GM11168 (cell line): ENCODE data around the gene ODAD4.

ENCODE experiments used
- in situ Hi-C: fragments of 300-500 bp; cut with MboI; formaldehyde crosslinking; loops from one replicate; pipeline ENCODE4 v1.12.0; 2022; ENCODE audit warnings: low sequenced_read_pairs; ENCODE audit not compliant: unreplicated experiment

Gene ODAD4

DNA sequence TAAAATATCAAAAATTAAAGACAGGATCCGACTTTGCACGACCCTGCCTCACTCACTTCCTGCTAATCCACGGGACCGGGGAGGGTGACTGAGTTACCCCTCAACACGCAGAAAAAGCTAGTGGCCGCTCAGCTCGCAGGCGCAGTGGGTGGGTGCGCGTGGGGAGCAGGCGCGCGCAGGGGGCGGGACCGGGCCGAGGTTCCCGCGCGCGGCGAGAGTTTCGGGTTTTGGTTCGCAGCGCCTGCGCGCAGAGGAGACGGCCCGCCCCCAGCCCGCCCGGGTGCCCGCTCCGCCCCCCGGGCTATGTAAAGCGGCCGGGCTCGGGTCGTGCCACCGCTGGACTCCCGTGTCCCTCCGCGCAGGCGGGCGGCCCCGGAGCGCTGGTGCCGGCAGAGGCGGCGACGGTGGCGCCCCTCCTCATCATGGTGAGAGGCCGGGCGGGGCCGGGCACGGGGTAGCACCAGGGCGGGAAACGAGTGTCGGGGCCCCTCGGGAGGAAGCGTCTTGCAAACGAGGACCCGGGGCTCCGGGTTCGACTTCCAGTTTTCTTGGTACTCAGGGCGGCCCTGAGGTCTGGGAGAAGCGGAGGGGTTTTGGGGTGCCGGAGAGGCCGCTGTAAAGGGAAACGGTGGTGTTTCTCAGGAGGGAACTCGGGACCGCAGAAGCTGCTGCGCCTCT, 36.2 kb downstream of the ODAD4 start, which contains the start of gene CNP:
Gene CNP, plus strand, starts transcription at position 333 of the 678 bp plus-strand sequence. Its CDS starts 90 bp downstream, at position 423.
- in situ Hi-C loops, result no loop called here

DNA sequence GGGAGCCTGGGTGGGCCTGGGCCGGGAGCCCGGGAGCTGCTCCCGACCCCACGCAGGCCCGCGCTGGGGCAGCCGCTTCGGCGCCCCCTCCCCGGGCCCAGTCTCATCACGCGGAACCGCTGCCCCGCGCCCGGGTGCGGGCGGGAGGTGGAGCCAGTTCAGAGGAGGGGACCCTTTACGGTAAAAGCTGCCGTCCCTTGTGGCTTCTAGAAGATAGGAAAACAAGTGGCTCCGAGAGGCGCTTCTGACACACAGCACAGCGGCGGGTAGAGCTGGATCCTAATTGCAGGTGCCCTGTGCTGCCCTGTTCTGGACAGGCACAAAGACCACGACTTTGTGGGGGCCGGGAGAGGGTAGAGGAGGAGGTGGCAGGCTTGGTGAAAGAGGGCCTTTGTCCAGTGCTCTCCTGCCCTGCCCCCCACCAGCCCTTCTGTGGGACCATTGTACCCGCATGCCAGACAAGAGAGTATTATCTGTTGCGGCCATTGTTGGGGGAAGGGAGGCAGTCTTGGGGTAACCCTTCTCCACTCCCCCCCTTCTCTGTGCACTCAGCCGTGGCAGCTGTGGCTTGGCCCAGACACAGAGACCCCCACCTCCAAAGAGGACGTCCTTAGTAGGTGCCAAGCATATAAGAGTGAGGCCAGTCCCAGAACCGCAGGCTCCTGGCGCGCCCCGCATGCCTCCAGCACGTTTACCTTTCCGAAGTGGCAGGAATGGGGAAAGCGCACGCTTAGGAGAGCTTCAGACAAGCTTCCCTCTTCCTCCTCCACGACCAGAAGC, 36.9 kb downstream of the ODAD4 start:
- in situ Hi-C loops, result no loop called here

GRCh38 chr17:41967921-41968578, 37.6 kb downstream of the ODAD4 start:
- in situ Hi-C loops, result no loop called here

DNA sequence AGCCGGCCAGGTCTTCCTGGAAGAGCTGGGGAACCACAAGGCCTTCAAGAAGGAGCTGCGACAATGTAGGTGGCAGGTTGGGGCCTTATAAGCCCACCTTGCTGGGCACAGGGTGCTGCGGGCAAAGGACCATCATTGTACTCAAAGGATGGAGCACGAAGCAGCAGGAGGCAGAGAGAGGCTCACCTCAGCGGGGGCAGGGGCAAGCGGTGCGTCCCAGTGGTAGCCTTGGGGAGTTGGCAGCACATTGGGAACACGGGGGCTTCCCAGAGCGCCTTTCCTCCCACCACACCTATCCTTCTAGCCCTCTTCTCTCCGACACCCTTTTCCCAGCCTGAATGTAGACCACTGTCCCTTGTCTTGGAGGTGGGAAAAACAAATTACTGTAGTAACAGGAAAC, 38.3 kb downstream of the ODAD4 start:
- in situ Hi-C loops, result no loop called here

DNA sequence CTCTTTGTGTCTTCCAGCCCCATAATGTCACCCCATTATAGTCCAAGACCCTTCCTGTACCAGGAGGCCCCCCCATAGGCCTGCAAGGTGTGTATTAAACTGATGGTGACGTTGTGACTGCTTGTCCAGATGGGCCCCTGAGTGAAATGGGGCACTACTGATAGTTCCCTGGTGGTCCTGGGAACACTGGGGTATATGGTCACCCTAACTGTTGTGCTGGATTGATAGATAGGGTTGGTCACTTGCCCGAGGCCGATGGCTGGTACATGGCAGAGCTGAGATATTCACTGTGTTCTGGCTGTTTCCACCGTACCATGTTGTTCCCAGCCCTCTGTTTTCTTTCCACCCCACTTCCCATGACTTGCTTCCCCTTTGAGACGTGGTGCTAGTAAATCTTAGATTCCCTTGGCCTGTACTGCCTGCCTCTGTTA, 40.5 kb downstream of the ODAD4 start:
- in situ Hi-C loops, result no loop called here

GRCh38 chr17:41971721-41972523, 41.5 kb downstream of the ODAD4 start:
- in situ Hi-C loops, result no loop called here

- in situ Hi-C loops, result no loop called here
These were observed 42.4 kb downstream of the ODAD4 start for GRCh38 chr17:41972571-41973407.

- in situ Hi-C loops, result no loop called here
These were observed 43.0 kb downstream of the ODAD4 start for GRCh38 chr17:41973408-41973811.

- in situ Hi-C loops, result no loop called here
These were observed 43.6 kb downstream of the ODAD4 start for GRCh38 chr17:41974031-41974430.

DNA sequence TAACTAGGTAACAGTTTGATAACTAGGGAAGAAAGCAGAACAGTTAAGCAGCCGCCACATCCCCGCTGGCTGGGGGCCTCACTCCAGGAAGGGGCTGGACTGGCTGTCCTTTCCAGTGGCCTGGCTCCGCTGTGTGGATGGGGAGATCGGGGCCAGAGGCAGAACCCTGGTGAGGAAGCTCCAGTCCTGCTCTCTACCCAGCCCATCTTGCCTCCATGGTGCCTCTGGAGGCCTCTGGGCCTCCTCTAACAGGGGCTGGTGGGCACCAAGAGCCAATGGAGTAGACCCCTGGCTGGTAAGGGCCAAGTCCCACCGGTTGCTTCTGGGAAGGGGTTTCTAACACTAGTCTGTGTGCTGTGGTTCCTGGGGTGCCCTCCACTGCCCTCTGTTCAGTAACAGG, 44.2 kb downstream of the ODAD4 start:
- in situ Hi-C loops, result no loop called here

DNA sequence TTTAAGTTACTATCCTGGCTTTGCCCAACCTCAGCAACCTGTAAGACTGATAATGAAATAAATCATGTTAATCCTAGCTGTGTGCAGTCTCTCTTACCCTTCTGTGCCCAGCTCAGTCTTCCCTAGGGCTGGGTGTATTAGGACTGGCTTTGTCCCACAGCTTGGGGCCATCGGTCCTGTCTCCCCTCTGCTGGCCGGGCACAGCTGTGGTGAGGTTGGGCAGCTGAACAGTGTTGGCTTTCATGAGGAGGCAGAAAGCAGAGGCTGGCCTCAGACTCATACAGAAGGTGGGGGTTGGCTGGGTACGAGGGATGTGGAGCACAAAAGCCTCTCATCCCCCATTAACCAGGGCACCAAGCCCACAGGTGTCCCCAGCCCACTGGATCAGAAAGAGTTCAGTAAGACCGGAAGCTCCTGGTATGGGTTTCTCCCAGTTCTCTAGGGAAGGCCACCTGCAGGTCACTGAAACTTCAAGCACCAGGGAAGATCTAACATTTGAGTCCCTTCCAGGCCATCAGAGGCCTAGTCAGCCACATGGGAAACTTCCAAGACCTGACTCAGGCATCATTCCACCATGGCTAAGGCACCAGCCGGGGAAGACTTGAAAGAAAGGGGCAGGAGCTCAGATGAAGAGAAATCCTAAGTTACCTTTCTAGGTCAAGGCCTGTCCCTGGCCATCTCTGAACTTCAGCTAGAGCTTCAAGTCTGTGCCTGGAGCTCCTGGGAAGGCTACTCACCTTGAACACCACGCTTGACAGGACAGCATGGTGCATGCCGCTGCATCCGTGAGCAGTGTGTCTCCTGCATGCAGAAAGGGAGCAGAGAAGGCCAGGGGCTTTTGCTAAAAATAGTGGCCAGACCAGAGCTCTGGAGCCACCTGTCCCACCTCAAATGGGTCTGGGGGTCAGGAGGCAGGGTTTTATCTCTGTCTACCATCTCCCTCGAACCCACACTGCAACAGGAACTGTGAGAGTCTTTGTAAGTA, 45.0 kb downstream of the ODAD4 start:
- in situ Hi-C loops, result no loop called here

- in situ Hi-C loops, result no loop called here
These were observed 45.8 kb downstream of the ODAD4 start for GRCh38 chr17:41976142-41976768.

- in situ Hi-C loops, result no loop called here
These were observed 47.6 kb downstream of the ODAD4 start for GRCh38 chr17:41977991-41978390.

GRCh38 chr17:41982026-41982760, 51.8 kb downstream of the ODAD4 start:
- in situ Hi-C loops, result no loop called here

- in situ Hi-C loops, result no loop called here
These were observed 54.0 kb downstream of the ODAD4 start for GRCh38 chr17:41984454-41984853.

DNA sequence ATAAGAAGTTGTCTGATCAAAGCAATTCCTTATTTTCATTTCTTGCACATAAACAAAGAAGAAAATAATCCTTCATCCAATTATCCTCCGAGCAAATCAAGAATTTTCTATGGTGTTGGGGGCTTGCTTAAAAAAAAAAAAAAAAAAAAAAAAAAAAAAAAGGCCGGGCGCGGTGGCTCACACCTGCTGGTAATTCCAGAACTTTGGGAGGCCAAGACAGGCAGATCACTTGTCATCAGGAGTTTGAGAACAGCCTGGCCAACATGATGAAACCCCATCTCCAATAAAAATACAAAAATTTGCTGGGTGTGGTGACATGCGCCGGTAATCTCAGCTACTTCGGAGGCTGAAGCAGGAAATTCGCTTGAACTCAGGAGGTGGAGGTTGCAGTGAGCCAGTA, 55.5 kb downstream of the ODAD4 start:
- in situ Hi-C loops, result no loop called here

- in situ Hi-C loops, result no loop called here
These were observed 56.2 kb downstream of the ODAD4 start for GRCh38 chr17:41986634-41987033.
